A673 (cell line): ENCODE results near the gene FUNDC2. TPM values are rescaled to one million over a fixed set of nuclear protein-coding genes. Genes with fewer than 3 reads are reported as not detected.

ENCODE experiments used
- BruUV-seq: library from RNA; stranded (reverse); fragments of 400-500 nt; replicated peaks from 2 replicates; lab custom pipeline; 2021; lab: Mats Ljungman, UMichigan
- CTCF ChIA-PET: fragments of 300-600 bp; sonication (Branson Sonifier 250); formaldehyde crosslinking; loops from one replicate; lab custom pipeline; 2022; ENCODE audit warnings: antibody characterized with exemption; lab: Charles Lee
- POLR2A ChIA-PET: fragments of 300-600 bp; sonication (Branson Sonifier 250); formaldehyde crosslinking; loops from one replicate; lab custom pipeline; 2022; ENCODE audit warnings: antibody characterized with exemption; ENCODE audit not compliant: low non-redundant PET; lab: Charles Lee
- DNase-seq: peaks from one replicate; pipeline ENCODE4 v3.0.0-alpha.2; 2015; ENCODE audit warnings: low spot score
- H3K27ac ChIP-seq: fragments of 200-600 bp; sonication (generic); 2 replicates; pipeline ENCODE4 v1.5.1; 2016; ENCODE audit warnings: mixed run types, low read depth, mild to moderate bottlenecking, mixed read lengths, antibody characterized with exemption, low read length; ENCODE audit not compliant: poor library complexity, severe bottlenecking
- H3K27me3 ChIP-seq: fragments of 200-600 bp; sonication (generic); replicated peaks from 2 replicates; pipeline ENCODE4 v1.6.1; 2017; ENCODE audit warnings: mixed run types, low read depth, mild to moderate bottlenecking, mixed read lengths, antibody characterized with exemption, low read length; ENCODE audit not compliant: insufficient read depth, poor library complexity
- H3K36me3 ChIP-seq: fragments of 200-600 bp; sonication (generic); 2 replicates; pipeline ENCODE4 v1.6.1; 2016; ENCODE audit warnings: mixed run types, mild to moderate bottlenecking, mixed read lengths, antibody characterized with exemption, low read length; ENCODE audit not compliant: insufficient read depth, poor library complexity, severe bottlenecking
- H3K4me1 ChIP-seq: fragments of 200-600 bp; sonication (generic); 2 replicates; pipeline ENCODE4 v1.6.1; 2017; ENCODE audit warnings: mixed run types, mild to moderate bottlenecking, mixed read lengths, antibody characterized with exemption, low read length; ENCODE audit not compliant: insufficient read depth, poor library complexity, severe bottlenecking
- H3K4me3 ChIP-seq: fragments of 200-600 bp; sonication (generic); 2 replicates; pipeline ENCODE4 v1.5.1; 2016; ENCODE audit warnings: low read depth, mixed run types, mild to moderate bottlenecking, mixed read lengths, low read length; ENCODE audit not compliant: poor library complexity, severe bottlenecking
- H3K9me3 ChIP-seq: fragments of 200-600 bp; sonication (generic); 2 replicates; pipeline ENCODE4 v1.6.1; 2016; ENCODE audit warnings: mixed run types, low read depth, mild to moderate bottlenecking, mixed read lengths, antibody characterized with exemption, low read length; ENCODE audit not compliant: poor library complexity, severe bottlenecking
- CTCF ChIP-seq: fragments of 300-800, 200-600 bp; sonication (generic); conservative IDR thresholded peaks from 2 replicates; pipeline ENCODE4 v1.5.1; 2017; ENCODE audit warnings: low read depth, mild to moderate bottlenecking, antibody characterized with exemption, low read length, moderate library complexity, mixed read lengths
- EZH2 ChIP-seq: fragments of 200-600 bp; sonication (generic); IDR thresholded peaks from 2 replicates; pipeline ENCODE4 v1.6.1; 2017; ENCODE audit warnings: borderline replicate concordance, low read depth, mild to moderate bottlenecking, mixed read lengths, antibody characterized with exemption, low read length; ENCODE audit not compliant: poor library complexity, severe bottlenecking
- intact Hi-C: fragments of 100-400 bp; cut with micrococcal nuclease; formaldehyde crosslinking; loops from one replicate; pipeline ENCODE4 v1.10.0; 2022; ENCODE audit not compliant: unreplicated experiment
- total RNA-seq: library from RNA; stranded (reverse); gene quantifications from 2 replicates; pipeline ENCODE4 v1.2.3, GENCODE V29; 2021

FUNDC2 gene
- total RNA-seq, 1 experiment from 2014 or later = 84.6 TPM

GRCh38 chrX:154981116-154981411 lies 45.6 kb upstream of the FUNDC2 start:
- BruUV-seq = no TSS peak
- Histone ChIP-seq H3K27ac (no peak overlapping the region), H3K4me3 (peak overlapping the region; percentile 44), H3K4me1 (no peaks in the 10 kb centered on the region), H3K9me3 (no peaks in the 10 kb centered on the region), H3K36me3 (no peaks in the 10 kb centered on the region), H3K27me3 (no peaks in the 10 kb centered on the region)
- intact Hi-C loops = loop anchor here (1.0 kb wide), 1 partner anchor 76 kb away; no protein-coding TSS in a partner anchor
- DNase-seq = no peak
- ChIA-PET POLR2A (no interaction called here), CTCF (no interaction called here)
- TF ChIP-seq CTCF = no peak
- TF ChIP-seq EZH2 = no peak

GRCh38 chrX:154986826-154987575 lies 39.6 kb upstream of the FUNDC2 start:
- intact Hi-C loops = no loop called here
- Histone ChIP-seq H3K9me3 (no peaks in the 10 kb centered on the region), H3K4me3 (no peak overlapping the region), H3K27me3 (no peaks in the 10 kb centered on the region), H3K36me3 (no peaks in the 10 kb centered on the region), H3K4me1 (no peaks in the 10 kb centered on the region), H3K27ac (no peak overlapping the region)
- DNase-seq = no peak
- TF ChIP-seq EZH2 (no peak), CTCF (peak; percentile 22; the same call in 1 of the 2 replicates)
- BruUV-seq = no TSS peak
- POLR2A ChIA-PET = no interaction called here
- CTCF ChIA-PET = no interaction called here

- BruUV-seq = no TSS peak
- POLR2A ChIA-PET = no interaction called here
Measured at GRCh38 chrX:154987940-154988339, 38.7 kb upstream of the FUNDC2 start.

More at GRCh38 chrX:154987940-154988339, 38.7 kb upstream of the FUNDC2 start:
- H3K4me1 ChIP-seq = no peaks in the 10 kb centered on the region
- no peak overlapping the region for H3K4me3 ChIP-seq
- no peaks in the 10 kb centered on the region for H3K27me3 ChIP-seq
- CTCF ChIA-PET = no interaction called here
- TF ChIP-seq CTCF = no peak
- DNase-seq = no peak
- no peak overlapping the region for H3K27ac ChIP-seq
- H3K36me3 ChIP-seq = no peaks in the 10 kb centered on the region
- intact Hi-C loops = no loop called here
- no peaks in the 10 kb centered on the region for H3K9me3 ChIP-seq
